Measurements from ENCODE around the gene NOXRED1. TPM values are rescaled to one million over a fixed set of nuclear protein-coding genes. Genes with fewer than 3 reads are reported as not detected.
"Not testable (repeated sequence)": the region's sequence is repeated elsewhere in the genome, so short reads cannot be mapped to it uniquely, and the experiment has no call there.

NOXRED1 gene
- total RNA-seq, 4 donors from 2014 or later = not detected

DNA sequence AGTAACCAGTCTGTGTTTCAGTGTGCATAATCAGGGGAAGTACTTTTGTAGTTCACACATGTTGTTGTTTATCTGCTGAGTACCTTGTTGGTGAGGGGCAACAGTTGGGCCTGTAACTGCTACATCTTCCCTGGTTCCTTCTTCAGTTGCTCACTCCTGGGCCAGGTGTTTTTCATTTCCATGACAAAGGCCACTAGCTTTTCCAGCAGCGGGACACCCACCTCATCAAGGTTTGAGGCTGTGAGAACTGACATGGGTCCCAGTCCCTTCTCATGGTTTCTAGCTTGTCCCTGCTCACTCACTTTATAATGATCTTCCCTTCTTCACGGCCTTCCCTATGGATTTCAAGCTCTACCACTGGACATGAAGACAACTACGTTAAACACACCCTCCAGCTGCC is 1.5 kb upstream of the NOXRED1 start:
- no peak overlapping the region for H3K4me3 ChIP-seq
- peaks cover 4 to 92% of the 10 kb centered on the region in 2 donors for H3K36me3 ChIP-seq
- no peak overlapping the region for H3K27ac ChIP-seq
- TF ChIP-seq, protein P1, sequence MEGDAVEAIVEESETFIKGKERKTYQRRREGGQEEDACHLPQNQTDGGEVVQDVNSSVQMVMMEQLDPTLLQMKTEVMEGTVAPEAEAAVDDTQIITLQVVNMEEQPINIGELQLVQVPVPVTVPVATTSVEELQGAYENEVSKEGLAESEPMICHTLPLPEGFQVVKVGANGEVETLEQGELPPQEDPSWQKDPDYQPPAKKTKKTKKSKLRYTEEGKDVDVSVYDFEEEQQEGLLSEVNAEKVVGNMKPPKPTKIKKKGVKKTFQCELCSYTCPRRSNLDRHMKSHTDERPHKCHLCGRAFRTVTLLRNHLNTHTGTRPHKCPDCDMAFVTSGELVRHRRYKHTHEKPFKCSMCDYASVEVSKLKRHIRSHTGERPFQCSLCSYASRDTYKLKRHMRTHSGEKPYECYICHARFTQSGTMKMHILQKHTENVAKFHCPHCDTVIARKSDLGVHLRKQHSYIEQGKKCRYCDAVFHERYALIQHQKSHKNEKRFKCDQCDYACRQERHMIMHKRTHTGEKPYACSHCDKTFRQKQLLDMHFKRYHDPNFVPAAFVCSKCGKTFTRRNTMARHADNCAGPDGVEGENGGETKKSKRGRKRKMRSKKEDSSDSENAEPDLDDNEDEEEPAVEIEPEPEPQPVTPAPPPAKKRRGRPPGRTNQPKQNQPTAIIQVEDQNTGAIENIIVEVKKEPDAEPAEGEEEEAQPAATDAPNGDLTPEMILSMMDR (IDR thresholded peaks at IDR 0.05) = no peak
- no peak for TF ChIP-seq POLR2A (IDR thresholded peaks at IDR 0.05)
- no peak for TF ChIP-seq POLR2AphosphoS5 (IDR thresholded peaks at IDR 0.05)
- 80% methylated on average over 3 of the region's 3 CpGs; no CpG with 5 or more reads in 1 of the 2 donors for WGBS, 2 donors (ENCODE audit: low coverage in 1 of 2)
- H3K4me1 ChIP-seq = no peaks in the 10 kb centered on the region
- no peak for ATAC-seq
- no peaks in the 10 kb centered on the region for H3K27me3 ChIP-seq
- peaks cover 0 to 12% (median 0%) of the 10 kb centered on the region in 3 donors for H3K9me3 ChIP-seq

DNA sequence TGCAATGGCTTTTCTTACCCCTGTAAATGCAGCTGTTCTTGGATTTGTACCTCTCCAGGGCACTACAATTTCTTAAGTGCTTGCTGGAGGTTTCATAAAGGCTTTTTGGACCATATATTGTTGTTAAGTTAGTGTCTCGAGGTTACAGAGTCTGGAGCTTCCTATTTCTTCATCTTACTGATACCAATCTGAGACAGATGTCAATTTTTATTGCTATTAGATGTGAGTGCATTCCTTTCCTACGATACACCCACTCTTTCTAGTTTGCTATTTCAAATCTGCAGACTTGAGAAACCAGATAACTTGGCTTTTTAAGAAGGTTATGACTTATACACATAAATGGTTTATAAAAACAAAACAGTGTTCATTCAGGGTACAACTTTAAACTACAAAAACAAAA is 2.1 kb downstream of the NOXRED1 start:
- H3K4me1 ChIP-seq = no peaks in the 10 kb centered on the region
- H3K27ac ChIP-seq = no peak overlapping the region
- TF ChIP-seq EP300 (IDR thresholded peaks at IDR 0.05) (no peak), POLR2AphosphoS5 (IDR thresholded peaks at IDR 0.05) (no peak), POLR2A (IDR thresholded peaks at IDR 0.05) (no peak)
- TF ChIP-seq, protein P1 (IDR thresholded peaks at IDR 0.05) = no peak
- ATAC-seq = no peak
- no peak overlapping the region for H3K4me3 ChIP-seq
- peaks cover 0 to 32% (median 0%) of the 10 kb centered on the region in 3 donors for H3K9me3 ChIP-seq
- WGBS, 2 donors (ENCODE audit: low coverage in 1 of 2) = 40 to 88% methylated on average over 1 to 2 of the region's 2 CpGs
- no peaks in the 10 kb centered on the region for H3K27me3 ChIP-seq
- H3K36me3 ChIP-seq = peaks cover 0 to 55% of the 10 kb centered on the region in 2 donors

DNA sequence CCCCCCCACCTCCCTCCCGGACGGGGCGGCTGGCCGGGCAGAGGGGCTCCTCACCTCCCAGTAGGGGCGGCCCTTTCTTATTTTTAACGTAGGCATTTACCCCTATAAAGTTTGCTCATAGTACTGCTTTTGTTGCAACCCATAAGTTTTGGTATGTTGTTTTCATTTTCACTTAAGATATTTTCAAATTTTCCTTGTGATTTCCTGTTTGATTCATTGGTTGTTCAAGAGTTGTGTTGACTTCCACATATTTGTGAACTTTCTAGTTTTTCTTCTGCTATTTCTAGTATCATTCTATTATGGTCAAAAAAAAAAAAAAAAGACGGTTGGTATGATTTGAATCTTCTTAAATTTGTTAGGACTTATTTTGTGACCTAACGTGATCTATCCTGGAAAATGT is 6.5 kb downstream of the NOXRED1 start:
- ATAC-seq = no peak
- H3K27ac ChIP-seq = no peak overlapping the region
- no peaks in the 10 kb centered on the region for H3K27me3 ChIP-seq
- H3K4me3 ChIP-seq = no peak overlapping the region
- H3K9me3 ChIP-seq = peaks cover 0 to 32% (median 0%) of the 10 kb centered on the region in 3 donors
- peaks cover 0 to 12% of the 10 kb centered on the region in 2 donors for H3K36me3 ChIP-seq
- WGBS, 2 donors (ENCODE audit: low coverage in 1 of 2) = 84 to 90% methylated on average over 2 to 5 of the region's 8 CpGs
- no peak for TF ChIP-seq POLR2AphosphoS5 (IDR thresholded peaks at IDR 0.05)
- TF ChIP-seq POLR2A (IDR thresholded peaks at IDR 0.05) = no peak
- TF ChIP-seq EP300 (IDR thresholded peaks at IDR 0.05) = no peak
- TF ChIP-seq, protein P1 (IDR thresholded peaks at IDR 0.05) = no peak
- no peaks in the 10 kb centered on the region for H3K4me1 ChIP-seq

DNA sequence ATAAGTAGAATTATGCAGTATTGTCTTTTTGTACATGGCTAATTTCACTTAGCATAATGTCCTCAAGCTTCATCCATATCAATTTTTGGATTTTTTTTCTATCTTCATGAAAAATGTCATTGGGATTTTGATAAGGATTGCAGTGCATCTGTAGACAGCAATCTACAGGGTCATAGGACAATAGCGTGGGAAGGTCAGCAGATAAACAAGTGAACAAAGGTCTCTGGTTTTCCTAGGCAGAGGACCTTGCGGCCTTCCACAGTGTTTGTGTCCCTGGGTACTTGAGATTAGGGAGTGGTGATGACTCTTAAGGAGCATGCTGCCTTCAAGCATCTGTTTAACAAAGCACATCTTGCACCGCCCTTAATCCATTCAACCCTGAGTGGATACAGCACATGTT is 7.2 kb downstream of the NOXRED1 start:
- 100% methylated on average over 1 of the region's 3 CpGs; no CpG with 5 or more reads in 1 of the 2 donors for whole genome bisulfite sequencing, 2 donors (ENCODE audit: low coverage in 1 of 2)
- H3K27me3 ChIP-seq, H3K4me3 ChIP-seq, ATAC-seq, H3K27ac ChIP-seq, H3K36me3 ChIP-seq, H3K4me1 ChIP-seq: not testable (repeated sequence)
- peaks cover 0 to 32% (median 0%) of the 10 kb centered on the region in 3 donors for H3K9me3 ChIP-seq

DNA sequence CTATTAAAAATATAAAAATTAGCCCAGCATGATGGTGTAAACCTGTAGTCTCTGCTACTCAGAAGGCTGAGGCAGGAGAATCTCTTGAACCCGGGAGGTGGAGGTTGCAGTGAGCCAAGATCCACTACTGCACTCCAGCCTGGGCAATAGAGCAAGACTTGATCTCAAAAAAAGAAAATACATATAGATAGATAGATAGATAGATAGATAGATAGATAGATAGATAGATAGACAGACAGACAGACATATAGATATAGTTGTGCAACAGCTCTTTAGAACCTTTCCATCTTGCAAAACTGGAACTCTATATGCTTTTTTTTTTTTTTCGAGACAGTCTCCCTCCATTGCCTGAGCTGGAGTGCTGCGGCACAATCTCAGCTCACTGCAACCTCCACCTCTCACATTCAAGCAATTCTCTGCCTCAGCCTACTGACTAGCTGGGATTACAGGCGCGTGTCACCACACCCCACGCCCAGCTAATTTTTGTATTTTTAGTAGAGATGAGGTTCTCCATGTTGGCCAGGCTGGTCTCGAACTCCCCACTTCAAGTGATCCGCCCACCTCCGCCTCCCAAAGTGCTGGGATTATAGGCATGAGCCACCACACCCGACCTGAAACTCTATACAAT is 7.8 kb downstream of the NOXRED1 start:
- ATAC-seq, H3K36me3 ChIP-seq, H3K4me1 ChIP-seq, H3K4me3 ChIP-seq, H3K27me3 ChIP-seq, H3K27ac ChIP-seq: not testable (repeated sequence)
- peaks cover 0 to 26% (median 0%) of the 10 kb centered on the region in 3 donors for H3K9me3 ChIP-seq
- 81 to 94% methylated on average over 5 to 10 of the region's 10 CpGs for WGBS, 2 donors (ENCODE audit: low coverage in 1 of 2)

DNA sequence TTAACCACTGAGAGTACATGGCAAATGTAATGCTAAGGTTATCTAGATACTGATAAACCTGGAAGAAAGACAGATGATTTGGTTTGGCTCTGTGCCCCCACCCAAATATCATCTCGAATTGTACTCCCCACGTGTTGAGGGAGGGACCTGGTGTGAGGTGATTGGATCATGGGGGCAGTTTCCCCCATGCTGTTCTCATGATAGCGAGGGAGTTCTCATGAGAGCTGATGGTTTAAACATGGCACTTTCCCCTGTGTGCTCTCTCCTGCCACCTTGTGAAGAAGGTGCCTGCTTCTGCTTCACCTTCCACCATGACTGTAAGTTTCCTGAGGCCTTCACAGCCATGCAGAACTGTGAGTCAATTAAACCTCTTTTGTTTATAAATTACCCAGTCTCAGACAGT is 14.2 kb downstream of the NOXRED1 start:
- Histone ChIP-seq H3K4me1 (no peaks in the 10 kb centered on the region), H3K4me3 (no peak overlapping the region), H3K9me3 (no peaks in the 10 kb centered on the region), H3K36me3 (no peaks in the 10 kb centered on the region), H3K27me3 (no peaks in the 10 kb centered on the region), H3K27ac (no peak overlapping the region)
- ATAC-seq = no peak
- 34 to 80% methylated on average over 1 to 3 of the region's 3 CpGs for WGBS, 2 donors (ENCODE audit: low coverage in 1 of 2)
- TF ChIP-seq POLR2A (IDR thresholded peaks at IDR 0.05) = no peak
- TF ChIP-seq, protein P1 (IDR thresholded peaks at IDR 0.05) = no peak
- TF ChIP-seq POLR2AphosphoS5 (IDR thresholded peaks at IDR 0.05) = no peak
- TF ChIP-seq EP300 (IDR thresholded peaks at IDR 0.05) = no peak
